Endothelial cell of umbilical vein (primary cell): ENCODE measurements around the gene NCK2. TPM values are rescaled to one million over a fixed set of nuclear protein-coding genes. Genes with fewer than 3 reads are reported as not detected.

Source experiments
- BruUV-seq: library from RNA; stranded (reverse); fragments of 400-500 nt; replicated peaks from 2 replicates; lab custom pipeline; 2021; lab: Mats Ljungman, UMichigan
- CTCF ChIA-PET: fragments of 300-600, 350-600 bp; sonication (Branson Sonifier 250); formaldehyde crosslinking; loops from one replicate; lab custom pipeline; 2021; ENCODE audit warnings: antibody characterized with exemption, inconsistent platforms; lab: Charles Lee
- POLR2A ChIA-PET: fragments of 300-600, 350-600 bp; sonication (Branson Sonifier 250); formaldehyde crosslinking; loops from one replicate; lab custom pipeline; 2021; ENCODE audit warnings: antibody characterized with exemption, inconsistent platforms; lab: Charles Lee
- DNase-seq: peaks from one replicate; pipeline ENCODE4 v3.0.0-alpha.2; 2011; ENCODE audit warnings: low read depth, low spot score
- FAIRE-seq: peaks from 2 replicates; lab custom pipeline; 2011; peaks lifted over from hg19 to GRCh38; lab: Jason Lieb, UNC
- H2AFZ ChIP-seq: 2 replicates; pipeline ENCODE4 v1.6.0; 2012; ENCODE audit warnings: low read depth, low read length, control low read depth, inconsistent platforms
- H3K27ac ChIP-seq: 2 replicates; pipeline ENCODE4 v1.5.1; 2011; ENCODE audit warnings: low read depth, mild to moderate bottlenecking, control low read depth, low read length, moderate library complexity; ENCODE audit not compliant: insufficient read depth
- H3K27me3 ChIP-seq, 2 experiments: 2 replicates each; pipeline versions ENCODE4 v1.6.0 to v1.6.1; 2011; ENCODE audit warnings: low read length in 2 of 2, mixed read lengths in 1 of 2; ENCODE audit not compliant: control insufficient read depth in 2 of 2, insufficient read depth in 2 of 2
- H3K36me3 ChIP-seq, 2 experiments: 2 replicates in 1 of 2; 3 replicates in 1 of 2; pipeline ENCODE4 v1.5.1; 2011; ENCODE audit warnings: low read length in 2 of 2, mild to moderate bottlenecking in 1 of 2, moderate library complexity in 1 of 2; ENCODE audit not compliant: control insufficient read depth in 2 of 2, insufficient read depth in 2 of 2; ENCODE audit errors: extremely low read depth in 1 of 2
- H3K4me1 ChIP-seq: 3 replicates; pipeline ENCODE4 v1.5.1; 2011; ENCODE audit warnings: mild to moderate bottlenecking, low read length; ENCODE audit not compliant: control insufficient read depth, insufficient read depth; ENCODE audit errors: extremely low read depth
- H3K4me2 ChIP-seq: 2 replicates; pipeline ENCODE4 v1.6.1; 2011; ENCODE audit warnings: low read length, control low read depth, mixed read lengths; ENCODE audit not compliant: insufficient read depth
- H3K4me3 ChIP-seq, 3 experiments: fragments of 200-600 bp in 1 of 3; sonication (generic), shearing (Covaris generic) in 1 of 3; replicated peaks in 1 of 3; 2 replicates each; pipeline ENCODE4 v1.5.1; 2011 to 2016; ENCODE audit warnings: control low read depth in 3 of 3, low read length in 3 of 3, mild to moderate bottlenecking in 2 of 3, inconsistent platforms in 1 of 3, low read depth in 1 of 3, moderate library complexity in 1 of 3; ENCODE audit not compliant: insufficient read depth in 1 of 3
- H3K79me2 ChIP-seq: 2 replicates; pipeline ENCODE4 v1.6.0; 2012; ENCODE audit warnings: low read length, inconsistent platforms; ENCODE audit not compliant: control insufficient read depth, insufficient read depth
- H3K9ac ChIP-seq: replicated peaks from 2 replicates; pipeline ENCODE3; 2011; ENCODE audit warnings: low read length, control low read depth; ENCODE audit not compliant: insufficient read depth; ENCODE audit errors: extremely low read depth
- H3K9me1 ChIP-seq: replicated peaks from 3 replicates; pipeline ENCODE4 v1.6.0; 2011; ENCODE audit warnings: mild to moderate bottlenecking, low read length; ENCODE audit not compliant: control insufficient read depth, insufficient read depth; ENCODE audit errors: extremely low read depth
- H3K9me3 ChIP-seq: replicated peaks from 2 replicates; pipeline ENCODE4 v1.5.1; 2012; ENCODE audit warnings: low read length, inconsistent platforms; ENCODE audit not compliant: control insufficient read depth, insufficient read depth
- H4K20me1 ChIP-seq: replicated peaks from 2 replicates; pipeline ENCODE3; 2011; ENCODE audit warnings: mild to moderate bottlenecking, low read length; ENCODE audit not compliant: control insufficient read depth, insufficient read depth; ENCODE audit errors: extremely low read depth
- EZH2 ChIP-seq: IDR thresholded peaks from 2 replicates; pipeline ENCODE4 v1.6.1; 2012; ENCODE audit warnings: borderline replicate concordance, low read depth, mild to moderate bottlenecking, moderate library complexity, low read length, inconsistent platforms; ENCODE audit not compliant: severe bottlenecking
- FOS ChIP-seq: IDR thresholded peaks from 2 replicates; pipeline ENCODE4 v1.6.1; 2011; ENCODE audit warnings: mild to moderate bottlenecking, low read length, moderate library complexity, borderline replicate concordance; ENCODE audit not compliant: insufficient read depth
- GATA2 ChIP-seq: IDR thresholded peaks from 2 replicates; pipeline ENCODE4 v1.7.0; 2011; ENCODE audit warnings: low read depth, mild to moderate bottlenecking, moderate library complexity, mixed read lengths, low read length; ENCODE audit not compliant: insufficient read length, insufficient read depth
- JUN ChIP-seq: IDR thresholded peaks from 2 replicates; pipeline ENCODE4 v1.6.1; 2011; ENCODE audit warnings: borderline replicate concordance, low read depth; ENCODE audit not compliant: insufficient read length, insufficient read depth
- MYC ChIP-seq: IDR thresholded peaks from one replicate; pipeline ENCODE4 v1.6.1; 2011; ENCODE audit warnings: mild to moderate bottlenecking, low read depth, low read length
- POLR2A ChIP-seq: IDR thresholded peaks from 2 replicates; pipeline ENCODE4 v1.6.1; 2012; ENCODE audit warnings: low read depth, mild to moderate bottlenecking, control low read depth, low read length
- POLR2AphosphoS5 ChIP-seq: IDR thresholded peaks from 2 replicates; pipeline ENCODE4 v1.6.1; 2012; ENCODE audit warnings: low read depth, mild to moderate bottlenecking, control low read depth, low read length, moderate library complexity; ENCODE audit not compliant: insufficient read depth
- dilution Hi-C: fragments of 300-500 bp; cut with MboI; formaldehyde crosslinking; loops from one replicate; pipeline ENCODE4 v1.15.0; 2019; ENCODE audit warnings: low sequenced_read_pairs; ENCODE audit not compliant: extremely low pct_ligation_motif_present
- intact Hi-C: fragments of 100-400 bp; cut with micrococcal nuclease; formaldehyde crosslinking; loops from one replicate; pipeline ENCODE4 v1.10.0; 2022
- polyA plus RNA-seq, 4 experiments: library from polyadenylated mRNA; depleted of rRNA in 3 of 4; stranded (reverse) in 3 of 4; unstranded in 1 of 4; fragments of >200 nt; gene quantifications; 2 replicates each; pipeline versions ENCODE4 v1.2.1 to v1.2.3, GENCODE V29; 2011 to 2012; ENCODE audit warnings: missing spikeins in 1 of 4
- total RNA-seq: library from RNA; stranded (reverse); gene quantifications from 2 replicates; pipeline ENCODE4 v1.2.3, GENCODE V29; 2021
- TF ChIP-seq, protein P1 (sequence below): IDR thresholded peaks from 2 replicates; pipeline ENCODE4 v1.6.1; 2011; ENCODE audit not compliant: insufficient read depth, insufficient read length
- TF ChIP-seq, protein P2 (sequence below), 2 donors: IDR thresholded peaks; 1 replicate in 1 of 2; 2 replicates in 1 of 2; pipeline ENCODE4 v1.5.1; 2011; ENCODE audit warnings: low read length in 2 of 2, mild to moderate bottlenecking in 2 of 2, moderate library complexity in 2 of 2, control low read depth in 1 of 2, inconsistent platforms in 1 of 2, low read depth in 1 of 2; ENCODE audit not compliant: insufficient read depth in 1 of 2; ENCODE audit errors: extremely low read depth in 1 of 2

NCK2 gene
- total and polyA plus RNA-seq, 2 donors (not counting 3 experiments of a cell fraction or from before 2014, with no cell fraction given) = 23.8 to 39.1 TPM

DNA sequence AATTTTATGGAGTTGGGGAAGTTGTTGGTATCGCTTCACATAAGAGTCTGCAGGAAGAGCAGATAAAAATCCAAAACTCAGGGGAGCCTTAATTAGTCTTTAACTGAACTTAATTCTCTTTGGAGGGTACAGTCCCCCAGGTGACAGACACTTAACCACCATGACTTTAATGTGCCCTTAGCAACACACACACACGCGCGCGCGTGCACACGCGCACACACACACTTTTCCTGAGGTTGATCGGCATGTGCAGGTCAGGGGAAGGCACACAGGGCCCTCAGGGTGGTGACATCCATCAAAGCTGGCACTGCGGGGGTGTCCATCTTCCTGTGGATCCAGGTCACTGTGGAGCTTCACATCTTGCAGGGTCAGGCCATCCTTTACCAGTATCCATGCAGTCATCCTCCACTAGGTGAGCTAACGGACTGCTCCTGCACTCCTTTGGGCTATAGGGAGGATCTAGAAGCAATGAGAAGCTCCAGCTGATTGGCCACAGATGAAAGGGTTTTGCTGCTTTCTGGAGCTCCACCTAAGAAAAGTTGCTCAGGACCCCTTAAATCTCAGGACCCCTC, 21.9 kb upstream of the NCK2 start:
- H3K4me1 ChIP-seq = no peaks in the 10 kb centered on the region
- no peaks in the 10 kb centered on the region for H4K20me1 ChIP-seq
- intact Hi-C loops = no loop called here
- H3K27ac ChIP-seq = no peak overlapping the region
- BruUV-seq = no TSS peak
- no peaks in the 10 kb centered on the region for H3K79me2 ChIP-seq
- DNase-seq = no peak
- no peak for TF ChIP-seq POLR2AphosphoS5
- TF ChIP-seq GATA2 = no peak
- no peak for TF ChIP-seq JUN
- TF ChIP-seq, protein P1, sequence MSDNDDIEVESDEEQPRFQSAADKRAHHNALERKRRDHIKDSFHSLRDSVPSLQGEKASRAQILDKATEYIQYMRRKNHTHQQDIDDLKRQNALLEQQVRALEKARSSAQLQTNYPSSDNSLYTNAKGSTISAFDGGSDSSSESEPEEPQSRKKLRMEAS = no peak
- TF ChIP-seq, protein P2, sequence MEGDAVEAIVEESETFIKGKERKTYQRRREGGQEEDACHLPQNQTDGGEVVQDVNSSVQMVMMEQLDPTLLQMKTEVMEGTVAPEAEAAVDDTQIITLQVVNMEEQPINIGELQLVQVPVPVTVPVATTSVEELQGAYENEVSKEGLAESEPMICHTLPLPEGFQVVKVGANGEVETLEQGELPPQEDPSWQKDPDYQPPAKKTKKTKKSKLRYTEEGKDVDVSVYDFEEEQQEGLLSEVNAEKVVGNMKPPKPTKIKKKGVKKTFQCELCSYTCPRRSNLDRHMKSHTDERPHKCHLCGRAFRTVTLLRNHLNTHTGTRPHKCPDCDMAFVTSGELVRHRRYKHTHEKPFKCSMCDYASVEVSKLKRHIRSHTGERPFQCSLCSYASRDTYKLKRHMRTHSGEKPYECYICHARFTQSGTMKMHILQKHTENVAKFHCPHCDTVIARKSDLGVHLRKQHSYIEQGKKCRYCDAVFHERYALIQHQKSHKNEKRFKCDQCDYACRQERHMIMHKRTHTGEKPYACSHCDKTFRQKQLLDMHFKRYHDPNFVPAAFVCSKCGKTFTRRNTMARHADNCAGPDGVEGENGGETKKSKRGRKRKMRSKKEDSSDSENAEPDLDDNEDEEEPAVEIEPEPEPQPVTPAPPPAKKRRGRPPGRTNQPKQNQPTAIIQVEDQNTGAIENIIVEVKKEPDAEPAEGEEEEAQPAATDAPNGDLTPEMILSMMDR (IDR thresholded peaks at IDR 0.05; ENCODE audit: extremely low read depth in 1 of 2, insufficient read depth in 1 of 2, low read depth in 1 of 2, low read length in 2 of 2) = no peak
- TF ChIP-seq FOS = no peak
- no peak for TF ChIP-seq POLR2A
- TF ChIP-seq EZH2 = no peak
- no peak for TF ChIP-seq MYC
- FAIRE-seq = no peak
- no peak overlapping the region for H3K4me3 ChIP-seq
- H3K9me1 ChIP-seq = no peaks in the 10 kb centered on the region
- no peaks in the 10 kb centered on the region for H3K9me3 ChIP-seq
- dilution Hi-C loops = no loop called here
- H2AFZ ChIP-seq = no peak overlapping the region
- no peaks in the 10 kb centered on the region for H3K36me3 ChIP-seq
- no peak overlapping the region for H3K9ac ChIP-seq
- POLR2A ChIA-PET = no interaction called here
- peaks cover 0 to 2% of the 10 kb centered on the region in 2 experiments for H3K27me3 ChIP-seq
- H3K4me2 ChIP-seq = no peak overlapping the region
- CTCF ChIA-PET = no interaction called here
